Naive thymus-derived CD8-positive, alpha-beta T cell (primary cell): ENCODE results near the gene PRDX2. TPM values are rescaled to one million over a fixed set of nuclear protein-coding genes. Genes with fewer than 3 reads are reported as not detected.
A peak's percentile ranks its signal among the peaks of the same experiment; 100 is the strongest.

Source experiments
- ATAC-seq, 2 donors: fragments of 150-1000 bp; cut with Tn5 transposase in 1 of 2; sonication (Bioruptor Pico), chemical (Tn5 transposase) in 1 of 2; 1 replicate in 1 of 2; 2 replicates in 1 of 2; pipeline ENCODE4 v1.10.0; 2021; ENCODE audit warnings: mild to moderate bottlenecking in 2 of 2, moderate library complexity in 2 of 2
- POLR2A ChIA-PET: fragments of 350-600 bp; sonication (Branson Sonifier 250); formaldehyde crosslinking; loops from one replicate; lab custom pipeline; 2021; ENCODE audit warnings: antibody characterized with exemption; lab: Charles Lee
- DNase-seq, 10 donors: peaks; one replicate each; pipeline versions ENCODE4 v3.0.0 to v3.0.0-alpha.2; 2020 to 2022
- H3K27ac Mint-ChIP-seq, 10 donors: one replicate each; pipeline ENCODE4 v1.8.0; 2020 to 2022; ENCODE audit warnings: mild to moderate bottlenecking in 10 of 10, mixed read lengths in 10 of 10, moderate library complexity in 4 of 10, inconsistent platforms in 1 of 10
- H3K27me3 Mint-ChIP-seq, 5 donors: one replicate each; pipeline ENCODE4 v1.8.0; 2021 to 2022; ENCODE audit warnings: mixed read lengths in 5 of 5
- H3K36me3 Mint-ChIP-seq, 3 donors: one replicate each; pipeline ENCODE4 v1.8.0; 2020 to 2022; ENCODE audit warnings: mixed read lengths in 3 of 3, mild to moderate bottlenecking in 2 of 3, inconsistent platforms in 1 of 3
- H3K4me1 Mint-ChIP-seq, 4 donors: one replicate each; pipeline ENCODE4 v1.8.0; 2021 to 2022; ENCODE audit warnings: mixed read lengths in 4 of 4
- H3K4me3 Mint-ChIP-seq, 10 donors: one replicate each; pipeline ENCODE4 v1.8.0; 2020 to 2022; ENCODE audit warnings: mild to moderate bottlenecking in 10 of 10, mixed read lengths in 10 of 10, moderate library complexity in 6 of 10, inconsistent platforms in 1 of 10
- H3K9me3 Mint-ChIP-seq, 9 donors: one replicate each; pipeline ENCODE4 v1.8.0; 2020 to 2022; ENCODE audit warnings: mixed read lengths in 9 of 9, mild to moderate bottlenecking in 3 of 9, inconsistent platforms in 1 of 9, moderate library complexity in 1 of 9
- polyA plus RNA-seq, 3 donors: library from polyadenylated mRNA; unstranded; fragments of 300-500 nt; fragmentation: Illumina TruSeq; gene quantifications; one replicate each; pipeline ENCODE4 v1.2.3, GENCODE V29; 2021
- total RNA-seq, 8 experiments: library from RNA in 2 of 8; stranded (reverse) in 2 of 8; gene quantifications; one replicate each; pipeline ENCODE4 v1.2.3 and lab custom pipeline; 2021 to 2026

PRDX2 gene
- total and polyA plus RNA-seq, 5 experiments from 2014 or later = 108 to 362 (median 253) TPM

GRCh38 chr19:12838182-12838885, 36.7 kb upstream of the PRDX2 start, which contains the start of gene MAST1:
MAST1 (plus strand) TSS chr19:12838515; CDS start chr19:12838573, 58 bp downstream.
- DNase-seq (peak; percentile 20 to 68 (median 49)), ATAC-seq (peak; percentile 67 to 72)
- Mint-ChIP-seq H3K4me3 (peak within 1 kb of the TSS; percentile 4 to 82 (median 74)), H3K27ac (peak within 1 kb of the TSS in 3 of 10 donors; percentile 34 to 75 (median 37)), H3K27me3 (peaks cover 56 to 90% (median 65%) of the 10 kb centered on the region in 5 donors), H3K4me1 (peaks cover 24 to 52% (median 40%) of the 10 kb centered on the region in 4 donors), H3K9me3 (peaks cover 0 to 4% (median 0%) of the 10 kb centered on the region in 9 donors), H3K36me3 (peaks cover 0 to 11% (median 0%) of the 10 kb centered on the region in 3 donors)
- POLR2A ChIA-PET = no interaction called here

GRCh38 chr19:12837225-12837624, 35.6 kb upstream of the PRDX2 start:
- DNase-seq (no peak), ATAC-seq (no peak)
- peaks cover 0 to 4% (median 0%) of the 10 kb centered on the region in 9 donors for H3K9me3 Mint-ChIP-seq
- peaks cover 0 to 15% (median 3%) of the 10 kb centered on the region in 3 donors for H3K36me3 Mint-ChIP-seq
- H3K27ac Mint-ChIP-seq = no peak overlapping the region
- POLR2A ChIA-PET = interaction anchor here (0.7 kb wide), 1 partner anchor 266 kb away, joined by 3 read pairs; no protein-coding TSS in a partner anchor
- peaks cover 56 to 91% (median 68%) of the 10 kb centered on the region in 5 donors for H3K27me3 Mint-ChIP-seq
- peak overlapping the region in 6 of 10 donors; percentile 11 to 46 (median 22) for H3K4me3 Mint-ChIP-seq
- peaks cover 30 to 62% (median 47%) of the 10 kb centered on the region in 4 donors for H3K4me1 Mint-ChIP-seq

GRCh38 chr19:12836529-12836863, 34.9 kb upstream of the PRDX2 start:
- ATAC-seq (no peak), DNase-seq (no peak)
- Mint-ChIP-seq H3K36me3 (peaks cover 0 to 13% (median 3%) of the 10 kb centered on the region in 3 donors), H3K4me1 (peaks cover 29 to 64% (median 49%) of the 10 kb centered on the region in 4 donors), H3K27ac (no peak overlapping the region), H3K27me3 (peaks cover 58 to 91% (median 68%) of the 10 kb centered on the region in 5 donors), H3K4me3 (peak overlapping the region in 1 of 10 donors; percentile 26), H3K9me3 (peaks cover 0 to 6% (median 2%) of the 10 kb centered on the region in 9 donors)
- POLR2A ChIA-PET = no interaction called here

GRCh38 chr19:12834976-12835757, 33.6 kb upstream of the PRDX2 start:
- H3K4me3 Mint-ChIP-seq = peak overlapping the region in 8 of 10 donors; percentile 20 to 79 (median 60)
- POLR2A ChIA-PET = interaction anchor here (0.6 kb wide), 1 partner anchor 99 kb away, joined by 3 read pairs; no protein-coding TSS in a partner anchor
- H3K27me3 Mint-ChIP-seq = peaks cover 60 to 91% (median 69%) of the 10 kb centered on the region in 5 donors
- H3K36me3 Mint-ChIP-seq = peaks cover 2 to 15% (median 3%) of the 10 kb centered on the region in 3 donors
- ATAC-seq (peak in 1 of 2 donors; percentile 40), DNase-seq (peak in 5 of 10 donors; percentile 27 to 67 (median 44))
- H3K9me3 Mint-ChIP-seq = peaks cover 0 to 8% (median 2%) of the 10 kb centered on the region in 9 donors
- peak overlapping the region in 1 of 10 donors; percentile 45 for H3K27ac Mint-ChIP-seq
- H3K4me1 Mint-ChIP-seq = peaks cover 23 to 51% (median 39%) of the 10 kb centered on the region in 4 donors

GRCh38 chr19:12834566-12834943, 33.0 kb upstream of the PRDX2 start, which contains the start of gene RTBDN:
RTBDN (minus strand) TSS chr19:12834579; CDS start chr19:12829979, 4,600 bp downstream.
- no peak for DNase-seq
- peak within 1 kb of the TSS in 2 of 10 donors; percentile 45 to 73 for H3K27ac Mint-ChIP-seq
- no peak for ATAC-seq
- peak within 1 kb of the TSS; percentile 19 to 79 (median 64) for H3K4me3 Mint-ChIP-seq
- POLR2A ChIA-PET = interaction anchor here (0.6 kb wide), 1 partner anchor 13 kb away, joined by 4 read pairs; no protein-coding TSS in a partner anchor
- H3K9me3 Mint-ChIP-seq = peaks cover 0 to 8% (median 2%) of the 10 kb centered on the region in 9 donors
- peaks cover 57 to 91% (median 70%) of the 10 kb centered on the region in 5 donors for H3K27me3 Mint-ChIP-seq
- peaks cover 22 to 46% (median 36%) of the 10 kb centered on the region in 4 donors for H3K4me1 Mint-ChIP-seq
- H3K36me3 Mint-ChIP-seq = peaks cover 2 to 15% (median 3%) of the 10 kb centered on the region in 3 donors

GRCh38 chr19:12833738-12834565, 32.4 kb upstream of the PRDX2 start:
- peak overlapping the region in 1 of 10 donors; percentile 73 for H3K27ac Mint-ChIP-seq
- peaks cover 0 to 8% (median 2%) of the 10 kb centered on the region in 9 donors for H3K9me3 Mint-ChIP-seq
- DNase-seq (peak in 2 of 10 donors; percentile 23 to 66), ATAC-seq (peak in 1 of 2 donors; percentile 23)
- H3K36me3 Mint-ChIP-seq = peaks cover 2 to 15% (median 3%) of the 10 kb centered on the region in 3 donors
- peaks cover 18 to 40% (median 30%) of the 10 kb centered on the region in 4 donors for H3K4me1 Mint-ChIP-seq
- POLR2A ChIA-PET = interaction anchor here (0.6 kb wide), 1 partner anchor 13 kb away, joined by 4 read pairs; no protein-coding TSS in a partner anchor
- H3K27me3 Mint-ChIP-seq = peaks cover 53 to 91% (median 69%) of the 10 kb centered on the region in 5 donors
- H3K4me3 Mint-ChIP-seq = peak overlapping the region; percentile 19 to 79 (median 60)

- Mint-ChIP-seq H3K4me3 (peak overlapping the region in 9 of 10 donors; percentile 30 to 68 (median 57)), H3K9me3 (peaks cover 0 to 8% (median 2%) of the 10 kb centered on the region in 9 donors), H3K36me3 (peaks cover 2 to 15% (median 3%) of the 10 kb centered on the region in 3 donors), H3K27ac (peak overlapping the region in 1 of 10 donors; percentile 98), H3K27me3 (peaks cover 53 to 91% (median 75%) of the 10 kb centered on the region in 5 donors), H3K4me1 (peaks cover 18 to 39% (median 25%) of the 10 kb centered on the region in 4 donors)
- POLR2A ChIA-PET = no interaction called here
- ATAC-seq (no peak), DNase-seq (no peak)
Measured at GRCh38 chr19:12833418-12833737, 31.8 kb upstream of the PRDX2 start.

- peaks cover 46 to 90% (median 64%) of the 10 kb centered on the region in 5 donors for H3K27me3 Mint-ChIP-seq
Measured at GRCh38 chr19:12828494-12828893, 26.9 kb upstream of the PRDX2 start.

GRCh38 chr19:12825254-12826131, 23.9 kb upstream of the PRDX2 start:
- Mint-ChIP-seq H3K36me3 (peaks cover 2 to 4% (median 3%) of the 10 kb centered on the region in 3 donors), H3K4me3 (peak overlapping the region in 6 of 10 donors; percentile 0 to 44 (median 22)), H3K9me3 (peaks cover 0 to 4% (median 0%) of the 10 kb centered on the region in 9 donors), H3K27ac (peak overlapping the region in 1 of 10 donors; percentile 49), H3K4me1 (peaks cover 5 to 12% (median 11%) of the 10 kb centered on the region in 4 donors), H3K27me3 (peaks cover 25 to 63% (median 43%) of the 10 kb centered on the region in 5 donors)
- DNase-seq (no peak), ATAC-seq (peak in 1 of 2 donors; percentile 39)
- POLR2A ChIA-PET = interaction anchor here (0.7 kb wide), 1 partner anchor 65 kb away, joined by 4 read pairs; the partner anchor contains the start of gene GCDH

More at GRCh38 chr19:12828494-12828893, 26.9 kb upstream of the PRDX2 start:
- peaks cover 0 to 6% (median 2%) of the 10 kb centered on the region in 9 donors for H3K9me3 Mint-ChIP-seq
- DNase-seq = no peak
- POLR2A ChIA-PET = no interaction called here
- H3K4me1 Mint-ChIP-seq = peaks cover 17 to 31% (median 27%) of the 10 kb centered on the region in 4 donors
- peak; percentile 19 to 44 for ATAC-seq
- H3K36me3 Mint-ChIP-seq = peaks cover 2 to 15% (median 6%) of the 10 kb centered on the region in 3 donors
- no peak overlapping the region for H3K4me3 Mint-ChIP-seq
- H3K27ac Mint-ChIP-seq = no peak overlapping the region

GRCh38 chr19:12821761-12822160, 20.2 kb upstream of the PRDX2 start:
- POLR2A ChIA-PET = no interaction called here
- Mint-ChIP-seq H3K36me3 (peaks cover 2 to 4% (median 3%) of the 10 kb centered on the region in 3 donors), H3K4me3 (no peak overlapping the region), H3K9me3 (peaks cover 0 to 4% (median 0%) of the 10 kb centered on the region in 9 donors), H3K27me3 (peaks cover 12 to 28% (median 21%) of the 10 kb centered on the region in 5 donors), H3K4me1 (peaks cover 5 to 12% (median 10%) of the 10 kb centered on the region in 4 donors), H3K27ac (no peak overlapping the region)
- DNase-seq (no peak), ATAC-seq (no peak)
